GM21381 (cell line): ENCODE measurements around the gene EPHB3.

Experiments used
- ATAC-seq: cut with Tn5 transposase; IDR thresholded peaks from one replicate; pipeline ENCODE4 v1.9.1; 2021; ENCODE audit warnings: mild to moderate bottlenecking, moderate library complexity; ENCODE audit not compliant: unreplicated experiment

EPHB3 gene

GRCh38 chr3:184578822-184579221, 17.2 kb downstream of the EPHB3 start:
- ATAC-seq, result no peak

- ATAC-seq, result no peak
These were observed 17.9 kb downstream of the EPHB3 start for GRCh38 chr3:184579513-184579912.

- ATAC-seq, result no peak
These were observed 18.8 kb downstream of the EPHB3 start for GRCh38 chr3:184580376-184580775.

- ATAC-seq, result no peak
These were observed 19.8 kb downstream of the EPHB3 start for GRCh38 chr3:184581331-184581855.

GRCh38 chr3:184582646-184583577, 21.3 kb downstream of the EPHB3 start:
- no peak for ATAC-seq

- no peak for ATAC-seq
These were observed 22.2 kb downstream of the EPHB3 start for GRCh38 chr3:184583578-184584451.

GRCh38 chr3:184584464-184584891, 22.9 kb downstream of the EPHB3 start:
- no peak for ATAC-seq

GRCh38 chr3:184585545-184585944, 24.0 kb downstream of the EPHB3 start:
- no peak for ATAC-seq

GRCh38 chr3:184586851-184587250, 25.3 kb downstream of the EPHB3 start:
- ATAC-seq, result no peak

GRCh38 chr3:184588776-184589175, 27.2 kb downstream of the EPHB3 start:
- no peak for ATAC-seq

- ATAC-seq, result no peak
These were observed 29.2 kb downstream of the EPHB3 start for GRCh38 chr3:184590795-184591194.

- ATAC-seq, result no peak
These were observed 30.2 kb downstream of the EPHB3 start for GRCh38 chr3:184591789-184592188.

GRCh38 chr3:184592371-184593219, 31.0 kb downstream of the EPHB3 start:
- ATAC-seq, result no peak

GRCh38 chr3:184593220-184593927, 31.8 kb downstream of the EPHB3 start:
- no peak for ATAC-seq

GRCh38 chr3:184593928-184594303, 32.3 kb downstream of the EPHB3 start:
- ATAC-seq, result no peak

GRCh38 chr3:184594371-184595001, 32.9 kb downstream of the EPHB3 start:
- no peak for ATAC-seq

GRCh38 chr3:184595726-184596125, 34.1 kb downstream of the EPHB3 start:
- ATAC-seq, result no peak

- ATAC-seq, result no peak
These were observed 34.6 kb downstream of the EPHB3 start for GRCh38 chr3:184596233-184596632.

- ATAC-seq, result no peak
These were observed 35.4 kb downstream of the EPHB3 start for GRCh38 chr3:184596886-184597575.
